C4-2B (cell line): ENCODE measurements around the gene CD200.

Source experiments
- H3K27ac ChIP-seq: fragments of 450-650 bp; 2 replicates; pipeline ENCODE4 v1.5.1; 2017
- CTCF ChIP-seq: fragments of 450-650 bp; conservative IDR thresholded peaks from 2 replicates; pipeline ENCODE4 v1.5.1; 2017; ENCODE audit warnings: mild to moderate bottlenecking
- ZFX ChIP-seq: fragments of 450-650 bp; IDR thresholded peaks from 2 replicates; pipeline ENCODE4 v1.6.1; 2017

CD200 gene

DNA sequence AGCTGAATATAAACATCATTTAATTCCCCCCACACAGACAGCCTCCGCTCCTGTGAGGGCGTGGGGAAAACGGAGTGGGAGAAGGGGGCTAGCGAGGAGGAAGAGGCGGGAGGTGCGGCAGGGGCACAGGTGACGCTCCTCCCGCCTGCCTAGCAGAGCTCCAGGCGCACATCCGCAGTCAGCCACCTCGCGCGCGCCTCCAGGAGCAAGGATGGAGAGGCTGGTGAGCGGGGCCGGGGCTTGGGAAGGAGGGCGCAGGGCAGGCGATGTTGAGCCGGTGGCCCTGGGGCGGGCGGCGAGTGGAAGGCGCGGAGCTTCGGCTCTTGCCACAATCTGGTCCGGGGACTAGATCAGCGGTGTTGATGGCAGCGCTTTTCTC lies at the start of gene CD200:
Gene CD200, plus strand, starts transcription at position 155 of the 379 bp plus-strand sequence. Its CDS starts 57 bp downstream, at position 212.
- TF ChIP-seq ZFX, result no peak
- no peak for TF ChIP-seq CTCF
- no peak within 1 kb of the TSS for H3K27ac ChIP-seq

DNA sequence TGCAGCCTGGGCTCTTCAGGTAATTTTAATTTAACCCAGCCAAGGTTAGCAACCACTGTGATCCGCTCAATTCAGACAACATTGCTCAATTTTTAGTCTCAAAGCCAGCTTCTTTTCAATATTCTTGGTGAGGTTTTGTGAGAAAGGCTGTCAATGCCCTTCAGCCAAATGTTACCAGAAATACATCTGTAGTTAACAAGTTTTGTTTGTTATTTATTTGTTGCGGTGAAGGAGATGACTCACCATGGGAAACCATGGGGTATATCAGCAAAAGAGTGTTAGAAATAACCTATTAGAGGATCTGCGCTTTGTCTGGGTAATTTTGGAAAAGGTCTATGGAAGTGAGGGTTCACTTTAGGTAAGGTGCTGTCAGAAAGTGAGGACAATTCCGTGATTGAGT lies 43.9 kb upstream of the CD200 start:
- no peak overlapping the region for H3K27ac ChIP-seq
- TF ChIP-seq ZFX (no peak), CTCF (no peak)

DNA sequence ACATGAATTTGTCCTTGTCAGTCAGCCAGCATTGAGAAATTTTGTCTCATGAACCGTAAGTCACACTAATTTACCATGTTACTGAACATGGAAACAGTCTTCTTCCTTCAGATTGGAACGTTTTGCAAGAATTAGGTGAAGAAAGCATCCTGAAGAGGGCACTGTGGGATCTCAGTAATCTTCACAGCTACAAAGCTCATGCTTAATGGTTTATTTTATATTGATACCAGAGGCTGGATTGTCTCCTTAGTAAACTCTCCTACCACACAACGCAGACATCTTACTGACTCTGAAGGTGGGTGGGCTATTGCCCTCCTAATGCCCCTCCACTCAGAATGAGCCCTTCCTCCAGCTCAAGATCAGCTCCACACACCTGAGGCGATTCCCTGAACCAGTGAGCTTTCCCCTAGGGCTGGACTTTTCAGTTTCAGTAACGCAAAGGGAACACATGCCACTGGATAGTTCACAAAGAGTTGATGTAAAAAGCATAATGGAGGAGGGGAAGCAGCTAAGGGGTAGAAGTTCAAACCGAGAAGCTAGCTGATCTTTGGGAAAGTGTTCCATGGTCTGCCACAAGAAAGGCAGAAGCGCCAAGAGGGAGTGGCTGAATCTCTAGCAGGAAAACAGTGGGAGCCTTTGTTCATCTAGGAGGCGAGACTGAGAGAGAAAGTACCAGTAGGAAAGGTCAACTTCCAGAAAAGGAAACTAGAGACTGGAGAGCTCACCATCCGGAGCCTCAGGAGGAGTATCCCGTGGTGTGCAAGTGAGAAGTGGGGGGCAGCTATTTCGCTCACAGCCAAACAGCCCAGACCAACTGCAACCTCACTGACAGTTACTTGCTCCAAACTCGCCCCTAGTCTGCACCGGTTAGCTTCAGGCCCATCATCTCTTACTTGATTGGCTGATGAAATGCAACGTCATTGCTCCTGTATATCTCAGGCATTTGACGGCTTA lies 39.3 kb upstream of the CD200 start, which contains the start of gene SLC9C1:
Gene SLC9C1, minus strand, starts transcription at position 849 of the 954 bp plus-strand sequence. CDS start 7,425 bp downstream, outside the sequence.
- TF ChIP-seq ZFX, result no peak
- TF ChIP-seq CTCF, result peak; percentile 64
- no peak within 1 kb of the TSS for H3K27ac ChIP-seq

- TF ChIP-seq CTCF (no peak), ZFX (no peak)
- no peak overlapping the region for H3K27ac ChIP-seq
Observed at GRCh38 chr3:112297714-112298113, 35.2 kb upstream of the CD200 start.

GRCh38 chr3:112298781-112299180 lies 34.2 kb upstream of the CD200 start:
- H3K27ac ChIP-seq, result no peak overlapping the region
- TF ChIP-seq CTCF (no peak), ZFX (no peak)

DNA sequence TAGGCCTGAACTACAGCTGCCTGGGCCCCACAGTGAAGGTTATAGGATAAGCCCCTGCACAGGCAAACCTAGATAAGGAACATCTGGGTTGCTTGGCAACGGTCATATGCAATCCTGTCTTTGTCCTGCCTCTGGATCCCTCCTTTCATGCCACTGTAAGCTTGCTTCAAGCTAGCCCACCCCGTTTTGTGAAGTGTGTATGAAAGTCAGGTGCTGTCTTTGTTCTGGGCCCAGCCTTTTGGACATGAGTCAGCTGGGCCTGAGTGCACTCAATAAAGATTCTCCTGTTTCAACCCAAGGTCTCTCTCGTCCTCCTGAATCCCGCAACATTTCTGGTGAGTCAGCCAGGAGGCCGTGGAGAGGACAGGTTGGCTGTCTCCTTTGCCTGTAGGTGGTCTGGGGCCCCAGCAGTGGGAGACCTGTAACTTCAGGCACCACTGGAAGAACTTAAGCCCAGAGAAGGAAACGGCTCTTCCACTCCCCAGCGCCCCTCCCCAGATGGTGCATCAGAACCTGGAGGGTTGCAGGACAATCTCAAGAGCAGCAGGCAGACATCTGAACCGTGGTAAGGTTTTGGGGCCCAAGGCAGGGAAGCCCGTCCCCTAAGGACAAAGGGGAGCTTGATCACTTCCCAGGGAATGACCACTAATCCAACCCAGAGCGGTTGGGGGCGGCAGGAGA lies 30.7 kb upstream of the CD200 start:
- TF ChIP-seq CTCF (no peak), ZFX (no peak)
- H3K27ac ChIP-seq, result no peak overlapping the region
